Gastrocnemius medialis (tissue), 4 donors: Measurements from ENCODE around the gene RNF169.

Experiments used
- CTCF ChIP-seq, 5 experiments: fragments of 450-650 bp in 3 of 5; fragments of 200-600 bp in 2 of 5; sonication (generic) in 2 of 5; IDR thresholded peaks in 4 of 5; conservative IDR thresholded peaks in 1 of 5; 1 replicate in 4 of 5; 2 replicates in 1 of 5; pipeline ENCODE4 v1.5.1; 2016 to 2019; ENCODE audit warnings: antibody characterized with exemption in 5 of 5, mild to moderate bottlenecking in 3 of 5, moderate library complexity in 3 of 5
- POLR2A ChIP-seq, 2 donors: fragments of 450-650 bp; IDR thresholded peaks; one replicate each; pipeline ENCODE4 v1.6.1; 2017; ENCODE audit warnings: antibody characterized with exemption in 2 of 2, mild to moderate bottlenecking in 2 of 2, moderate library complexity in 2 of 2

- TF ChIP-seq CTCF (IDR thresholded peaks at IDR 0.05 in 4 of 5, conservative IDR thresholded peaks at IDR 0.05 in 1 of 5) (no peak), POLR2A (IDR thresholded peaks at IDR 0.05) (no peak)
These were observed 40.8 kb upstream of the RNF169 start for GRCh38 chr11:74707602-74708510.
